ENCODE results near the gene NXN. TPM values are rescaled to one million over a fixed set of nuclear protein-coding genes. Genes with fewer than 3 reads are reported as not detected.

The NXN gene
- total RNA-seq, 1 donor from 2014 or later: 44.3 TPM

Small RNAs within 50 kb of the gene (microRNA-seq; reads per million reads assigned to microRNA genes)
- not detected for gene MIR3183

Other genes with a start within 250 kb of the NXN start
- 10.1 TPM for gene TLCD3A, start 247.2 kb downstream of the NXN start, total RNA-seq
- 18.1 TPM for gene GEMIN4, start 227.5 kb downstream of the NXN start, total RNA-seq
- 55.7 TPM for gene GLOD4, start 197.5 kb downstream of the NXN start, total RNA-seq
- 12.1 TPM for gene MRM3, start 197.4 kb downstream of the NXN start, total RNA-seq
- 9.3 TPM for gene TIMM22, start 17.4 kb upstream of the NXN start, total RNA-seq
- gene ABR, start 200.2 kb upstream of the NXN start, total RNA-seq: 110 TPM

Data from sciatic nerve (tissue), 1 donor.